22Rv1 (cell line): ENCODE results near the gene IFT25.

Experiments
- CTCF ChIP-seq: fragments of 450-650 bp; IDR thresholded peaks from 2 replicates; pipeline ENCODE4 v1.5.1; 2017; ENCODE audit warnings: mild to moderate bottlenecking
- ZFX ChIP-seq: fragments of 450-650 bp; IDR thresholded peaks from 2 replicates; pipeline ENCODE4 v1.6.1; 2017; ENCODE audit warnings: antibody characterized with exemption, borderline replicate concordance

- TF ChIP-seq CTCF, result peak; percentile 40
- no peak for TF ChIP-seq ZFX
Measured at GRCh38 chr1:53949023-53949990, 3.8 kb upstream of the IFT25 start.
